ENCODE data around the gene RBBP6. TPM values are rescaled to one million over a fixed set of nuclear protein-coding genes. Genes with fewer than 3 reads are reported as not detected.

RBBP6 gene
- total RNA-seq, 4 donors from 2014 or later: 25.0 to 56.0 (median 53.0) TPM

GRCh38 chr16:24497440-24497839, 41.9 kb upstream of the RBBP6 start:
- TF ChIP-seq POLR2A (IDR thresholded peaks at IDR 0.05): no peak
- no peak for TF ChIP-seq CTCF (IDR thresholded peaks at IDR 0.05)
- no peak overlapping the region for H3K4me3 ChIP-seq
- H3K27ac ChIP-seq: no peak overlapping the region
- H3K4me1 ChIP-seq: peaks cover 0 to 3% (median 0%) of the 10 kb centered on the region in 3 donors
- WGBS, 2 donors: 21 to 30% methylated on average over 3 of the region's 3 CpGs
- no peak for DNase-seq
- intact Hi-C loops (cut with DNase I): no loop called here
- no peaks in the 10 kb centered on the region for H3K9me3 ChIP-seq
- H3K27me3 ChIP-seq: peaks cover 0 to 85% (median 0%) of the 10 kb centered on the region in 4 donors
- no peaks in the 10 kb centered on the region for H3K36me3 ChIP-seq

- Histone ChIP-seq H3K36me3 (no peaks in the 10 kb centered on the region), H3K4me3 (no peak overlapping the region), H3K27me3 (peaks cover 0 to 79% (median 0%) of the 10 kb centered on the region in 4 donors), H3K27ac (no peak overlapping the region), H3K4me1 (no peaks in the 10 kb centered on the region), H3K9me3 (no peaks in the 10 kb centered on the region)
- no peak for DNase-seq
- WGBS, 2 donors: 16 to 31% methylated on average over 14 to 15 of the region's 15 CpGs
- peak in 2 of 6 experiments; percentile 14 to 47 for TF ChIP-seq CTCF (IDR thresholded peaks at IDR 0.05)
- TF ChIP-seq POLR2A (IDR thresholded peaks at IDR 0.05): no peak
- intact Hi-C loops (cut with DNase I): no loop called here
Observed at GRCh38 chr16:24499193-24499814, 40.1 kb upstream of the RBBP6 start.

GRCh38 chr16:24504472-24505345, 34.7 kb upstream of the RBBP6 start:
- TF ChIP-seq CTCF (IDR thresholded peaks at IDR 0.05): peak; percentile 44 to 74 (median 62)
- no peak for TF ChIP-seq POLR2A (IDR thresholded peaks at IDR 0.05)
- no peaks in the 10 kb centered on the region for H3K36me3 ChIP-seq
- intact Hi-C loops (cut with DNase I): loop anchor here (5.0 to 10.0 kb wide), 2 partner anchors 462 to 700 kb away; no protein-coding TSS in a partner anchor
- no peak overlapping the region for H3K27ac ChIP-seq
- H3K4me3 ChIP-seq: no peak overlapping the region
- DNase-seq: no peak
- no peaks in the 10 kb centered on the region for H3K4me1 ChIP-seq
- WGBS, 2 donors: 42 to 46% methylated on average over 14 to 17 of the region's 18 CpGs
- no peaks in the 10 kb centered on the region for H3K9me3 ChIP-seq
- peaks cover 0 to 62% (median 0%) of the 10 kb centered on the region in 4 donors for H3K27me3 ChIP-seq

GRCh38 chr16:24505959-24506358, 33.4 kb upstream of the RBBP6 start:
- Histone ChIP-seq H3K4me3 (no peak overlapping the region), H3K36me3 (no peaks in the 10 kb centered on the region), H3K4me1 (no peaks in the 10 kb centered on the region), H3K27ac (no peak overlapping the region), H3K27me3 (peaks cover 0 to 49% (median 0%) of the 10 kb centered on the region in 4 donors), H3K9me3 (no peaks in the 10 kb centered on the region)
- WGBS, 2 donors: 33% methylated on average over 4 of the region's 4 CpGs
- intact Hi-C loops (cut with DNase I): loop anchor here (10.0 kb wide), 1 partner anchor 701 kb away; no protein-coding TSS in a partner anchor
- no peak for DNase-seq
- TF ChIP-seq POLR2A (IDR thresholded peaks at IDR 0.05) (no peak), CTCF (IDR thresholded peaks at IDR 0.05) (no peak)

All from esophagus squamous epithelium (tissue), 5 donors.